ENCODE data around the gene GOSR2. TPM values are rescaled to one million over a fixed set of nuclear protein-coding genes. Genes with fewer than 3 reads are reported as not detected.

Gene GOSR2
- total and polyA plus RNA-seq, 2 donors from 2014 or later, result 61.4 to 68.2 TPM

DNA sequence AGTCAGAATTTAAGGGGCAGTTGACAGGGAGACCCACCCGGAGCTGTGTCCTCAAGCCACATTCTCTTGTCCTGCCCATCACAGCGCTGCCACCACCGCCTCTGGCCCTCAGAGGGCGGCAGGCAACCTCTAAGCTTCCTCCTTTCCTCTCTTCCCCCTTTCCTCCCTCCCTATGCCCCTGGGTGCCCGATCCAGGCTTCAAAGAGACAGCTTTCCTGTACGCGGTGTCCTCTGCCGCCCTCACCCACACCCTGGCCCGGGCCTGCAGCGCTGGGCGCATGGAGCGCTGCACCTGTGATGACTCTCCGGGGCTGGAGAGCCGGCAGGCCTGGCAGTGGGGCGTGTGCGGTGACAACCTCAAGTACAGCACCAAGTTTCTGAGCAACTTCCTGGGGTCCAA lies 48.1 kb upstream of the GOSR2 start:
- Histone ChIP-seq H3K4me1 (ENCODE audit: control insufficient read depth in 2 of 3, insufficient read depth in 2 of 3, low read depth in 1 of 3, low read length in 3 of 3) (peaks cover 0 to 10% (median 0%) of the 10 kb centered on the region in 3 donors), H3K9me3 (ENCODE audit: control insufficient read depth in 2 of 3, insufficient read depth in 1 of 3, low read length in 3 of 3) (no peaks in the 10 kb centered on the region), H3K27me3 (ENCODE audit: control insufficient read depth, insufficient read depth, low read length) (no peaks in the 10 kb centered on the region), H3K36me3 (ENCODE audit: control insufficient read depth in 2 of 3, insufficient read depth in 3 of 3, low read length in 3 of 3) (no peaks in the 10 kb centered on the region), H3K4me3 (ENCODE audit: low read length in 3 of 3) (no peak overlapping the region), H3K27ac (ENCODE audit: low read depth in 2 of 2, low read length in 2 of 2) (no peak overlapping the region), H3K9ac (ENCODE audit: low read length in 3 of 3) (no peak overlapping the region)
- DNase-seq, result peak in 1 of 5 donors; percentile 52
- TF ChIP-seq, protein P1, sequence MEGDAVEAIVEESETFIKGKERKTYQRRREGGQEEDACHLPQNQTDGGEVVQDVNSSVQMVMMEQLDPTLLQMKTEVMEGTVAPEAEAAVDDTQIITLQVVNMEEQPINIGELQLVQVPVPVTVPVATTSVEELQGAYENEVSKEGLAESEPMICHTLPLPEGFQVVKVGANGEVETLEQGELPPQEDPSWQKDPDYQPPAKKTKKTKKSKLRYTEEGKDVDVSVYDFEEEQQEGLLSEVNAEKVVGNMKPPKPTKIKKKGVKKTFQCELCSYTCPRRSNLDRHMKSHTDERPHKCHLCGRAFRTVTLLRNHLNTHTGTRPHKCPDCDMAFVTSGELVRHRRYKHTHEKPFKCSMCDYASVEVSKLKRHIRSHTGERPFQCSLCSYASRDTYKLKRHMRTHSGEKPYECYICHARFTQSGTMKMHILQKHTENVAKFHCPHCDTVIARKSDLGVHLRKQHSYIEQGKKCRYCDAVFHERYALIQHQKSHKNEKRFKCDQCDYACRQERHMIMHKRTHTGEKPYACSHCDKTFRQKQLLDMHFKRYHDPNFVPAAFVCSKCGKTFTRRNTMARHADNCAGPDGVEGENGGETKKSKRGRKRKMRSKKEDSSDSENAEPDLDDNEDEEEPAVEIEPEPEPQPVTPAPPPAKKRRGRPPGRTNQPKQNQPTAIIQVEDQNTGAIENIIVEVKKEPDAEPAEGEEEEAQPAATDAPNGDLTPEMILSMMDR (IDR thresholded peaks at IDR 0.05; ENCODE audit: borderline replicate concordance, extremely low read depth, insufficient read depth), result no peak
- intact Hi-C loops (cut with DNase I), result no loop called here
- FAIRE-seq, result no peak

DNA sequence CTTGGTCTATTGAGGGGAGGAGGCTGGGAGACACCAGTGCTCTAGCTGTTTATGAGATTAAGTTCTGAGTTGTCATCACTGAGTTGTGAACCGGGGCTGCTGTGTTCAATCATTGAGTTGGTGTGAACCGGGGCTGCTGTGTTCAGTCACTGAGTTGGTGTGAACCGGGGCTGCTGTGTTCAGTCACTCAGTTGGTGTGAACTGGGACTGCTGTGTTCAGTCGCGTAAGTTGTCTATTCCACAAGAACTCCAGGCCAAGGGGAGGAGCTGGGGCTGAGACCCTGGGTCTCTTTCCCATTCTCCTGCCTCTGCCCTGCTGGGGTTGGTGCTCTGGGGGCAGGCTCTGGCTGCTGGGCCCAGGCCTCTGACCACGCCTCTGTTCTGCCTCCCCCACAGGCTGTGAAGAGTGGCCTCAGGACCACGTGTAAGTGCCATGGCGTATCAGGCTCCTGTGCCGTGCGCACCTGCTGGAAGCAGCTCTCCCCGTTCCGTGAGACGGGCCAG lies 47.1 kb upstream of the GOSR2 start:
- Histone ChIP-seq H3K27ac (ENCODE audit: low read depth in 2 of 2, low read length in 2 of 2) (peak overlapping the region in 1 of 2 donors; percentile 16), H3K4me1 (ENCODE audit: control insufficient read depth in 2 of 3, insufficient read depth in 2 of 3, low read depth in 1 of 3, low read length in 3 of 3) (peaks cover 0 to 4% (median 0%) of the 10 kb centered on the region in 3 donors), H3K9me3 (ENCODE audit: control insufficient read depth in 2 of 3, insufficient read depth in 1 of 3, low read length in 3 of 3) (no peaks in the 10 kb centered on the region), H3K36me3 (ENCODE audit: control insufficient read depth in 2 of 3, insufficient read depth in 3 of 3, low read length in 3 of 3) (no peaks in the 10 kb centered on the region), H3K4me3 (ENCODE audit: low read length in 3 of 3) (no peak overlapping the region), H3K27me3 (ENCODE audit: control insufficient read depth, insufficient read depth, low read length) (no peaks in the 10 kb centered on the region), H3K9ac (ENCODE audit: low read length in 3 of 3) (no peak overlapping the region)
- DNase-seq, result no peak
- no peak for FAIRE-seq
- TF ChIP-seq, protein P1 (IDR thresholded peaks at IDR 0.05; ENCODE audit: borderline replicate concordance, extremely low read depth, insufficient read depth), result no peak
- intact Hi-C loops (cut with DNase I), result no loop called here

DNA sequence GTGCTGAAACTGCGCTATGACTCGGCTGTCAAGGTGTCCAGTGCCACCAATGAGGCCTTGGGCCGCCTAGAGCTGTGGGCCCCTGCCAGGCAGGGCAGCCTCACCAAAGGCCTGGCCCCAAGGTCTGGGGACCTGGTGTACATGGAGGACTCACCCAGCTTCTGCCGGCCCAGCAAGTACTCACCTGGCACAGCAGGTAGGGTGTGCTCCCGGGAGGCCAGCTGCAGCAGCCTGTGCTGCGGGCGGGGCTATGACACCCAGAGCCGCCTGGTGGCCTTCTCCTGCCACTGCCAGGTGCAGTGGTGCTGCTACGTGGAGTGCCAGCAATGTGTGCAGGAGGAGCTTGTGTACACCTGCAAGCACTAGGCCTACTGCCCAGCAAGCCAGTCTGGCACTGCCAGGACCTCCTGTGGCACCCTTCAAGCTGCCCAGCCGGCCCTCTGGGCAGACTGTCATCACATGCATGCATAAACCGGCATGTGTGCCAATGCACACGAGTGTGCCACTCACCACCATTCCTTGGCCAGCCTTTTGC lies 46.5 kb upstream of the GOSR2 start:
- TF ChIP-seq, protein P1 (IDR thresholded peaks at IDR 0.05; ENCODE audit: borderline replicate concordance, extremely low read depth, insufficient read depth), result peak; percentile 46
- Histone ChIP-seq H3K27ac (ENCODE audit: low read depth in 2 of 2, low read length in 2 of 2) (peak overlapping the region in 1 of 2 donors; percentile 16), H3K9me3 (ENCODE audit: control insufficient read depth in 2 of 3, insufficient read depth in 1 of 3, low read length in 3 of 3) (no peaks in the 10 kb centered on the region), H3K27me3 (ENCODE audit: control insufficient read depth, insufficient read depth, low read length) (no peaks in the 10 kb centered on the region), H3K9ac (ENCODE audit: low read length in 3 of 3) (no peak overlapping the region), H3K4me1 (ENCODE audit: control insufficient read depth in 2 of 3, insufficient read depth in 2 of 3, low read depth in 1 of 3, low read length in 3 of 3) (peaks cover 0 to 4% (median 0%) of the 10 kb centered on the region in 3 donors), H3K4me3 (ENCODE audit: low read length in 3 of 3) (no peak overlapping the region), H3K36me3 (ENCODE audit: control insufficient read depth in 2 of 3, insufficient read depth in 3 of 3, low read length in 3 of 3) (no peaks in the 10 kb centered on the region)
- intact Hi-C loops (cut with DNase I), result no loop called here
- no peak for FAIRE-seq
- DNase-seq, result peak in 4 of 5 donors; percentile 48 to 85 (median 56)

All from kidney (tissue), 14 donors.